Liver (tissue), 9 donors: Measurements from ENCODE around the gene INSM1. TPM values are rescaled to one million over a fixed set of nuclear protein-coding genes. Genes with fewer than 3 reads are reported as not detected.

ENCODE experiments used
- DNase-seq: peaks from one replicate; pipeline ENCODE4 v3.0.0-alpha.2; 2017; ENCODE audit warnings: low spot score
- H3K27ac ChIP-seq, 2 donors: one replicate each; pipeline ENCODE4 v1.7.0; 2013; ENCODE audit warnings: inconsistent platforms in 2 of 2, low read length in 2 of 2, control low read depth in 1 of 2, low read depth in 1 of 2, mild to moderate bottlenecking in 1 of 2
- H3K27me3 ChIP-seq, 4 donors: one replicate each; pipeline versions ENCODE4 v1.6.1 to v1.7.0; 2013; ENCODE audit warnings: low read length in 3 of 4, inconsistent platforms in 1 of 4, mild to moderate bottlenecking in 1 of 4, moderate library complexity in 1 of 4; ENCODE audit not compliant: control insufficient read depth in 4 of 4, insufficient read depth in 4 of 4
- H3K36me3 ChIP-seq, 4 donors: one replicate each; pipeline versions ENCODE4 v1.6.1 to v1.7.0; 2013; ENCODE audit warnings: low read length in 3 of 4, mild to moderate bottlenecking in 3 of 4, low read depth in 1 of 4, moderate library complexity in 1 of 4; ENCODE audit not compliant: control insufficient read depth in 4 of 4, insufficient read depth in 3 of 4
- H3K4me1 ChIP-seq, 4 donors: one replicate each; pipeline versions ENCODE4 v1.6.1 to v1.7.0; 2013; ENCODE audit warnings: low read length in 3 of 4, mild to moderate bottlenecking in 3 of 4, moderate library complexity in 1 of 4; ENCODE audit not compliant: control insufficient read depth in 4 of 4, insufficient read depth in 4 of 4
- H3K4me3 ChIP-seq, 3 donors: one replicate each; pipeline versions ENCODE4 v1.6.1 to v1.7.0; 2013; ENCODE audit warnings: low read length in 3 of 3, control low read depth in 1 of 3, low read depth in 1 of 3, mild to moderate bottlenecking in 1 of 3
- H3K9ac ChIP-seq, 2 donors: one replicate each; pipeline ENCODE4 v1.7.0; 2013; ENCODE audit warnings: low read length in 2 of 2, mild to moderate bottlenecking in 2 of 2, moderate library complexity in 2 of 2, control low read depth in 1 of 2, low read depth in 1 of 2
- H3K9me3 ChIP-seq, 4 donors: one replicate each; pipeline versions ENCODE4 v1.6.1 to v1.7.0; 2013; ENCODE audit warnings: low read length in 3 of 4; ENCODE audit not compliant: control insufficient read depth in 4 of 4
- EGR1 ChIP-seq, 2 donors: IDR thresholded peaks; 2 replicates each; pipeline ENCODE4 v1.6.1; 2016 to 2018; ENCODE audit warnings: antibody characterized with exemption in 2 of 2, low read depth in 2 of 2
- FOXA1 ChIP-seq: IDR thresholded peaks from 2 replicates; pipeline ENCODE4 v1.6.1; 2016; ENCODE audit warnings: antibody characterized with exemption
- FOXA2 ChIP-seq: IDR thresholded peaks from 2 replicates; pipeline ENCODE4 v1.6.1; 2016; ENCODE audit warnings: antibody characterized with exemption
- GABPA ChIP-seq, 2 donors: IDR thresholded peaks in 1 of 2; conservative IDR thresholded peaks in 1 of 2; 2 replicates each; pipeline ENCODE4 v1.6.1; 2016; ENCODE audit warnings: antibody characterized with exemption in 2 of 2, mild to moderate bottlenecking in 1 of 2, moderate library complexity in 1 of 2
- HNF4A ChIP-seq, 2 donors: conservative IDR thresholded peaks; 2 replicates each; pipeline ENCODE4 v1.6.1; 2016; ENCODE audit warnings: antibody characterized with exemption in 2 of 2, mild to moderate bottlenecking in 2 of 2
- HNF4G ChIP-seq: IDR thresholded peaks from 2 replicates; pipeline ENCODE4 v1.6.1; 2016; ENCODE audit warnings: antibody characterized with exemption
- JUND ChIP-seq, 2 donors: IDR thresholded peaks; 2 replicates each; pipeline ENCODE4 v1.6.1; 2016; ENCODE audit warnings: antibody characterized with exemption in 2 of 2
- RAD21 ChIP-seq, 2 donors: IDR thresholded peaks; 2 replicates each; pipeline ENCODE4 v1.6.1; 2016; ENCODE audit warnings: antibody characterized with exemption in 2 of 2, mild to moderate bottlenecking in 2 of 2
- RXRA ChIP-seq, 2 donors: IDR thresholded peaks; 2 replicates each; pipeline ENCODE4 v1.6.1; 2017 to 2018; ENCODE audit warnings: antibody characterized with exemption in 2 of 2, mild to moderate bottlenecking in 1 of 2
- SP1 ChIP-seq: IDR thresholded peaks from 2 replicates; pipeline ENCODE4 v1.6.1; 2018; ENCODE audit warnings: antibody characterized with exemption, mild to moderate bottlenecking
- TAF1 ChIP-seq: conservative IDR thresholded peaks from 2 replicates; pipeline ENCODE4 v1.6.1; 2016; ENCODE audit warnings: antibody characterized with exemption, mild to moderate bottlenecking
- YY1 ChIP-seq: IDR thresholded peaks from 2 replicates; pipeline ENCODE4 v1.6.1; 2016; ENCODE audit warnings: antibody characterized with exemption, mild to moderate bottlenecking
- WGBS: extraction: QIAGEN DNeasy Blood & Tissue Kit; methylation state at CpG from one replicate; pipeline ENCODE4 v1.1.7; 2013; 5-methylcytosine and 5-hydroxymethylcytosine counted together
- polyA plus RNA-seq, 2 donors: library from polyadenylated mRNA; stranded (reverse) in 1 of 2; unstranded in 1 of 2; fragments of 200-250 nt in 1 of 2; fragments of >200 nt in 1 of 2; fragmentation: Nextera tagmentation in 1 of 2; extraction: Ambion mirVana in 1 of 2; gene quantifications; one replicate each; pipeline versions ENCODE4 v1.2.1 to v1.2.3, GENCODE V29; 2013 to 2015
- total RNA-seq, 2 donors: library from RNA; depleted of rRNA; stranded (reverse); fragments of >200 nt; gene quantifications; one replicate each; pipeline ENCODE4 v1.2.3, GENCODE V29; 2014
- TF ChIP-seq, protein P1 (sequence below): IDR thresholded peaks from 2 replicates; pipeline ENCODE4 v1.6.1; 2016; ENCODE audit warnings: antibody characterized with exemption
- TF ChIP-seq, protein P2 (sequence below): fragments of 150-350 bp; IDR thresholded peaks from 2 replicates; pipeline ENCODE4 v1.5.1; 2017; ENCODE audit warnings: improper control_type of control experiment, low read depth, low read length; ENCODE audit not compliant: missing input control
- TF ChIP-seq, protein P3 (sequence below): IDR thresholded peaks from 2 replicates; pipeline ENCODE4 v1.6.1; 2016; ENCODE audit warnings: antibody characterized with exemption
- TF ChIP-seq, protein P4 (sequence below): IDR thresholded peaks from 2 replicates; pipeline ENCODE4 v1.6.1; 2016; ENCODE audit warnings: antibody characterized with exemption
- TF ChIP-seq, protein P5 (sequence below): IDR thresholded peaks from 2 replicates; pipeline ENCODE4 v1.6.1; 2016; ENCODE audit warnings: antibody characterized with exemption, mild to moderate bottlenecking
- donor health status: healthy.
- donor health status: healthy.
- donor health status: healthy.
- donor health status: healthy.
- donor health status: healthy.

INSM1 gene
- total and polyA plus RNA-seq, 4 donors = not detected

- TF ChIP-seq RAD21 (IDR thresholded peaks at IDR 0.05) (no peak), SP1 (no peak), FOXA2 (no peak), JUND (IDR thresholded peaks at IDR 0.05) (no peak), EGR1 (IDR thresholded peaks at IDR 0.05; ENCODE audit: low read depth in 2 of 2) (no peak), HNF4G (no peak)
- TF ChIP-seq, protein P1, sequence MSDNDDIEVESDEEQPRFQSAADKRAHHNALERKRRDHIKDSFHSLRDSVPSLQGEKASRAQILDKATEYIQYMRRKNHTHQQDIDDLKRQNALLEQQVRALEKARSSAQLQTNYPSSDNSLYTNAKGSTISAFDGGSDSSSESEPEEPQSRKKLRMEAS = no peak
- TF ChIP-seq, protein P2, sequence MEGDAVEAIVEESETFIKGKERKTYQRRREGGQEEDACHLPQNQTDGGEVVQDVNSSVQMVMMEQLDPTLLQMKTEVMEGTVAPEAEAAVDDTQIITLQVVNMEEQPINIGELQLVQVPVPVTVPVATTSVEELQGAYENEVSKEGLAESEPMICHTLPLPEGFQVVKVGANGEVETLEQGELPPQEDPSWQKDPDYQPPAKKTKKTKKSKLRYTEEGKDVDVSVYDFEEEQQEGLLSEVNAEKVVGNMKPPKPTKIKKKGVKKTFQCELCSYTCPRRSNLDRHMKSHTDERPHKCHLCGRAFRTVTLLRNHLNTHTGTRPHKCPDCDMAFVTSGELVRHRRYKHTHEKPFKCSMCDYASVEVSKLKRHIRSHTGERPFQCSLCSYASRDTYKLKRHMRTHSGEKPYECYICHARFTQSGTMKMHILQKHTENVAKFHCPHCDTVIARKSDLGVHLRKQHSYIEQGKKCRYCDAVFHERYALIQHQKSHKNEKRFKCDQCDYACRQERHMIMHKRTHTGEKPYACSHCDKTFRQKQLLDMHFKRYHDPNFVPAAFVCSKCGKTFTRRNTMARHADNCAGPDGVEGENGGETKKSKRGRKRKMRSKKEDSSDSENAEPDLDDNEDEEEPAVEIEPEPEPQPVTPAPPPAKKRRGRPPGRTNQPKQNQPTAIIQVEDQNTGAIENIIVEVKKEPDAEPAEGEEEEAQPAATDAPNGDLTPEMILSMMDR = no peak
- TF ChIP-seq, protein P3, sequence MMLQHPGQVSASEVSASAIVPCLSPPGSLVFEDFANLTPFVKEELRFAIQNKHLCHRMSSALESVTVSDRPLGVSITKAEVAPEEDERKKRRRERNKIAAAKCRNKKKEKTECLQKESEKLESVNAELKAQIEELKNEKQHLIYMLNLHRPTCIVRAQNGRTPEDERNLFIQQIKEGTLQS = no peak
- TF ChIP-seq, protein P4, sequence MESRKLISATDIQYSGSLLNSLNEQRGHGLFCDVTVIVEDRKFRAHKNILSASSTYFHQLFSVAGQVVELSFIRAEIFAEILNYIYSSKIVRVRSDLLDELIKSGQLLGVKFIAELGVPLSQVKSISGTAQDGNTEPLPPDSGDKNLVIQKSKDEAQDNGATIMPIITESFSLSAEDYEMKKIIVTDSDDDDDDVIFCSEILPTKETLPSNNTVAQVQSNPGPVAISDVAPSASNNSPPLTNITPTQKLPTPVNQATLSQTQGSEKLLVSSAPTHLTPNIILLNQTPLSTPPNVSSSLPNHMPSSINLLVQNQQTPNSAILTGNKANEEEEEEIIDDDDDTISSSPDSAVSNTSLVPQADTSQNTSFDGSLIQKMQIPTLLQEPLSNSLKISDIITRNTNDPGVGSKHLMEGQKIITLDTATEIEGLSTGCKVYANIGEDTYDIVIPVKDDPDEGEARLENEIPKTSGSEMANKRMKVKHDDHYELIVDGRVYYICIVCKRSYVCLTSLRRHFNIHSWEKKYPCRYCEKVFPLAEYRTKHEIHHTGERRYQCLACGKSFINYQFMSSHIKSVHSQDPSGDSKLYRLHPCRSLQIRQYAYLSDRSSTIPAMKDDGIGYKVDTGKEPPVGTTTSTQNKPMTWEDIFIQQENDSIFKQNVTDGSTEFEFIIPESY = no peak
- Histone ChIP-seq H3K9me3 (no peaks in the 10 kb centered on the region), H3K27ac (no peak overlapping the region), H3K36me3 (no peaks in the 10 kb centered on the region), H3K27me3 (peaks cover 2 to 37% (median 20%) of the 10 kb centered on the region in 4 donors), H3K4me3 (no peak overlapping the region), H3K9ac (no peak overlapping the region), H3K4me1 (peaks cover 17 to 31% (median 22%) of the 10 kb centered on the region in 4 donors)
- WGBS = 12% methylated on average over 10 of the region's 10 CpGs
- no peak for DNase-seq
Observed at GRCh38 chr20:20370094-20370575, 2.2 kb downstream of the INSM1 start.

- WGBS = 23% methylated on average over 7 of the region's 7 CpGs
- TF ChIP-seq HNF4A (conservative IDR thresholded peaks at IDR 0.05) (no peak), RXRA (IDR thresholded peaks at IDR 0.05) (no peak), FOXA1 (no peak), EGR1 (IDR thresholded peaks at IDR 0.05; ENCODE audit: low read depth in 2 of 2) (no peak), JUND (IDR thresholded peaks at IDR 0.05) (no peak), GABPA (IDR thresholded peaks at IDR 0.05 in 1 of 2, conservative IDR thresholded peaks at IDR 0.05 in 1 of 2) (no peak), RAD21 (IDR thresholded peaks at IDR 0.05) (no peak), TAF1 (no peak), HNF4G (no peak), YY1 (no peak), SP1 (no peak)
- TF ChIP-seq, protein P3 = no peak
- TF ChIP-seq, protein P5, sequence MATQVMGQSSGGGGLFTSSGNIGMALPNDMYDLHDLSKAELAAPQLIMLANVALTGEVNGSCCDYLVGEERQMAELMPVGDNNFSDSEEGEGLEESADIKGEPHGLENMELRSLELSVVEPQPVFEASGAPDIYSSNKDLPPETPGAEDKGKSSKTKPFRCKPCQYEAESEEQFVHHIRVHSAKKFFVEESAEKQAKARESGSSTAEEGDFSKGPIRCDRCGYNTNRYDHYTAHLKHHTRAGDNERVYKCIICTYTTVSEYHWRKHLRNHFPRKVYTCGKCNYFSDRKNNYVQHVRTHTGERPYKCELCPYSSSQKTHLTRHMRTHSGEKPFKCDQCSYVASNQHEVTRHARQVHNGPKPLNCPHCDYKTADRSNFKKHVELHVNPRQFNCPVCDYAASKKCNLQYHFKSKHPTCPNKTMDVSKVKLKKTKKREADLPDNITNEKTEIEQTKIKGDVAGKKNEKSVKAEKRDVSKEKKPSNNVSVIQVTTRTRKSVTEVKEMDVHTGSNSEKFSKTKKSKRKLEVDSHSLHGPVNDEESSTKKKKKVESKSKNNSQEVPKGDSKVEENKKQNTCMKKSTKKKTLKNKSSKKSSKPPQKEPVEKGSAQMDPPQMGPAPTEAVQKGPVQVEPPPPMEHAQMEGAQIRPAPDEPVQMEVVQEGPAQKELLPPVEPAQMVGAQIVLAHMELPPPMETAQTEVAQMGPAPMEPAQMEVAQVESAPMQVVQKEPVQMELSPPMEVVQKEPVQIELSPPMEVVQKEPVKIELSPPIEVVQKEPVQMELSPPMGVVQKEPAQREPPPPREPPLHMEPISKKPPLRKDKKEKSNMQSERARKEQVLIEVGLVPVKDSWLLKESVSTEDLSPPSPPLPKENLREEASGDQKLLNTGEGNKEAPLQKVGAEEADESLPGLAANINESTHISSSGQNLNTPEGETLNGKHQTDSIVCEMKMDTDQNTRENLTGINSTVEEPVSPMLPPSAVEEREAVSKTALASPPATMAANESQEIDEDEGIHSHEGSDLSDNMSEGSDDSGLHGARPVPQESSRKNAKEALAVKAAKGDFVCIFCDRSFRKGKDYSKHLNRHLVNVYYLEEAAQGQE = no peak
- TF ChIP-seq, protein P1 = no peak
- TF ChIP-seq, protein P4 = no peak
Observed at GRCh38 chr20:20371083-20371482, 3.2 kb downstream of the INSM1 start.

More at GRCh38 chr20:20371083-20371482, 3.2 kb downstream of the INSM1 start:
- H3K36me3 ChIP-seq = no peaks in the 10 kb centered on the region
- H3K27me3 ChIP-seq = peaks cover 2 to 33% (median 17%) of the 10 kb centered on the region in 4 donors
- no peak overlapping the region for H3K4me3 ChIP-seq
- peaks cover 17 to 31% (median 22%) of the 10 kb centered on the region in 4 donors for H3K4me1 ChIP-seq
- no peak overlapping the region for H3K27ac ChIP-seq
- DNase-seq = no peak
- no peaks in the 10 kb centered on the region for H3K9me3 ChIP-seq
- H3K9ac ChIP-seq = no peak overlapping the region
